Measurements from ENCODE around the gene TUT4.
"Not testable (repeated sequence)": the region's sequence is repeated elsewhere in the genome, so short reads cannot be mapped to it uniquely, and the experiment has no call there.

TUT4 gene

GRCh38 chr1:52552505-52553361 is at the start of gene TUT4:
Gene TUT4, minus strand, starts transcription at chr1:52553092. Its CDS starts 26,812 bp downstream, at chr1:52526280.
- DNase-seq: peak; percentile 69

GRCh38 chr1:52601991-52602855 is 49.3 kb upstream of the TUT4 start, which contains the start of gene GPX7:
Gene GPX7, plus strand, starts transcription at chr1:52602371. Its CDS starts 39 bp downstream, at chr1:52602410.
- DNase-seq: no peak

GRCh38 chr1:52601519-52601918 is 48.6 kb upstream of the TUT4 start:
- no peak for DNase-seq

- no peak for DNase-seq
Observed at GRCh38 chr1:52600533-52601179, 47.8 kb upstream of the TUT4 start.

- DNase-seq: no peak
Observed at GRCh38 chr1:52599236-52599635, 46.3 kb upstream of the TUT4 start.

- no peak for DNase-seq
Observed at GRCh38 chr1:52598729-52599128, 45.8 kb upstream of the TUT4 start.

GRCh38 chr1:52597912-52598311 is 45.0 kb upstream of the TUT4 start:
- DNase-seq: no peak

- no peak for DNase-seq
Observed at GRCh38 chr1:52595061-52595460, 42.2 kb upstream of the TUT4 start.

- DNase-seq: no peak
Observed at GRCh38 chr1:52593495-52593894, 40.6 kb upstream of the TUT4 start.

GRCh38 chr1:52592637-52593323 is 39.9 kb upstream of the TUT4 start:
- no peak for DNase-seq

- DNase-seq: no peak
Observed at GRCh38 chr1:52590266-52590665, 37.4 kb upstream of the TUT4 start.

GRCh38 chr1:52588535-52588934 is 35.6 kb upstream of the TUT4 start:
- no peak for DNase-seq

GRCh38 chr1:52588027-52588426 is 35.1 kb upstream of the TUT4 start:
- DNase-seq: no peak

- DNase-seq: no peak
Observed at GRCh38 chr1:52585474-52585873, 32.6 kb upstream of the TUT4 start.

GRCh38 chr1:52582116-52582696 is 29.3 kb upstream of the TUT4 start:
- DNase-seq: no peak

- no peak for DNase-seq
Observed at GRCh38 chr1:52580283-52580682, 27.4 kb upstream of the TUT4 start.

GRCh38 chr1:52579415-52579814 is 26.5 kb upstream of the TUT4 start:
- DNase-seq: no peak

- not testable (repeated sequence) for DNase-seq
Observed at GRCh38 chr1:52578066-52578465, 25.2 kb upstream of the TUT4 start.

GRCh38 chr1:52576074-52576473 is 23.2 kb upstream of the TUT4 start:
- DNase-seq: no peak

GRCh38 chr1:52574594-52574993 is 21.7 kb upstream of the TUT4 start:
- no peak for DNase-seq

- DNase-seq: no peak
Observed at GRCh38 chr1:52572387-52572786, 19.5 kb upstream of the TUT4 start.

- no peak for DNase-seq
Observed at GRCh38 chr1:52571783-52572182, 18.9 kb upstream of the TUT4 start.

Measured in NCI-H2029 treated with DMSO at 0.1 percent for 48 hours (cell line).